HG03135 (cell line): Measurements from ENCODE around the gene ISG15.
A peak's percentile ranks its signal among the peaks of the same experiment; 100 is the strongest.
"Not testable (repeated sequence)": the region's sequence is repeated elsewhere in the genome, so short reads cannot be mapped to it uniquely, and the experiment has no call there.

Experiments used
- ATAC-seq: cut with Tn5 transposase; IDR thresholded peaks from one replicate; pipeline ENCODE4 v1.9.1; 2021; ENCODE audit warnings: mild to moderate bottlenecking, moderate library complexity; ENCODE audit not compliant: unreplicated experiment

The ISG15 gene

GRCh38 chr1:1006305-1007159 is 6.8 kb upstream of the ISG15 start:
- ATAC-seq = no peak

GRCh38 chr1:1010131-1010530 is 3.2 kb upstream of the ISG15 start:
- not testable (repeated sequence) for ATAC-seq

- no peak for ATAC-seq
These were observed 1.8 kb upstream of the ISG15 start for GRCh38 chr1:1011396-1011949.

- peak; percentile 4 for ATAC-seq
These were observed 577 bp upstream of the ISG15 start for GRCh38 chr1:1012736-1013104.

GRCh38 chr1:1013922-1014648 is 788 bp downstream of the ISG15 start:
- ATAC-seq = no peak

GRCh38 chr1:1014799-1015681 is 1.7 kb downstream of the ISG15 start:
- ATAC-seq = no peak

- ATAC-seq = not testable (repeated sequence)
These were observed 4.4 kb downstream of the ISG15 start for GRCh38 chr1:1017397-1018320.

GRCh38 chr1:1018321-1018685 is 5.0 kb downstream of the ISG15 start:
- not testable (repeated sequence) for ATAC-seq

- ATAC-seq = peak; percentile 58
These were observed 6.1 kb downstream of the ISG15 start for GRCh38 chr1:1019122-1019999.

GRCh38 chr1:1020000-1020404 is 6.7 kb downstream of the ISG15 start, which contains the start of gene AGRN:
AGRN (plus strand) TSS chr1:1020120; CDS start chr1:1020173, 53 bp downstream.
- ATAC-seq = peak; percentile 33

- ATAC-seq = no peak
These were observed 7.2 kb downstream of the ISG15 start for GRCh38 chr1:1020415-1021009.

- no peak for ATAC-seq
These were observed 8.0 kb downstream of the ISG15 start for GRCh38 chr1:1021010-1021919.

GRCh38 chr1:1021920-1022259 is 8.6 kb downstream of the ISG15 start:
- no peak for ATAC-seq

GRCh38 chr1:1022302-1023009 is 9.2 kb downstream of the ISG15 start:
- ATAC-seq = no peak

GRCh38 chr1:1023700-1024099 is 10.4 kb downstream of the ISG15 start:
- no peak for ATAC-seq

- ATAC-seq = no peak
These were observed 11.0 kb downstream of the ISG15 start for GRCh38 chr1:1024149-1024770.
